ENCODE data around the gene FTO.

- TF ChIP-seq CTCF (IDR thresholded peaks at IDR 0.05) (no peak), POLR2AphosphoS5 (IDR thresholded peaks at IDR 0.05) (no peak), EP300 (IDR thresholded peaks at IDR 0.05) (no peak), POLR2A (IDR thresholded peaks at IDR 0.05) (no peak)
These were observed 37.1 kb downstream of the FTO start for GRCh38 chr16:53740933-53741531.
